Gastroesophageal sphincter (tissue), 4 donors: ENCODE data around the gene ZHX3. TPM values are rescaled to one million over a fixed set of nuclear protein-coding genes. Genes with fewer than 3 reads are reported as not detected.

Source experiments
- ATAC-seq: fragments of 150-250 bp; one replicate; pipeline ENCODE4 v1.9.1; 2016; ENCODE audit warnings: mild to moderate bottlenecking, moderate library complexity
- H3K27ac ChIP-seq, 4 donors: fragments of 200-600 bp; sonication (generic) in 3 of 4; 1 replicate in 3 of 4; 2 replicates in 1 of 4; pipeline ENCODE4 v1.5.1; 2016 to 2019
- H3K27me3 ChIP-seq: fragments of 200-600 bp; sonication (generic); one replicate; pipeline ENCODE4 v1.5.1; 2019
- H3K36me3 ChIP-seq, 2 donors: fragments of 200-600 bp; sonication (generic); one replicate each; pipeline ENCODE4 v1.5.1; 2019; ENCODE audit warnings: control low read depth in 1 of 2
- H3K4me1 ChIP-seq, 3 donors: fragments of 200-600 bp; sonication (generic); 1 replicate in 2 of 3; 2 replicates in 1 of 3; pipeline ENCODE4 v1.5.1; 2016 to 2019; ENCODE audit warnings: control low read depth in 2 of 3
- H3K4me3 ChIP-seq, 2 donors: fragments of 200-600 bp; sonication (generic); one replicate each; pipeline ENCODE4 v1.5.1; 2019; ENCODE audit warnings: mild to moderate bottlenecking in 1 of 2, moderate library complexity in 1 of 2
- H3K9me3 ChIP-seq, 3 donors: fragments of 200-600 bp; sonication (generic); one replicate each; pipeline ENCODE4 v1.5.1; 2017 to 2019; ENCODE audit warnings: control low read depth in 2 of 3
- CTCF ChIP-seq, 4 experiments: fragments of 200-600 bp in 2 of 4; fragments of 450-650 bp in 2 of 4; sonication (generic) in 1 of 4; IDR thresholded peaks; one replicate each; pipeline ENCODE4 v1.5.1; 2017 to 2019; ENCODE audit warnings: antibody characterized with exemption in 4 of 4, mild to moderate bottlenecking in 2 of 4, moderate library complexity in 2 of 4
- EP300 ChIP-seq: sonication (generic); formaldehyde crosslinking; IDR thresholded peaks from one replicate; pipeline ENCODE4 v1.6.1; 2017; ENCODE audit warnings: antibody characterized with exemption, mild to moderate bottlenecking
- POLR2A ChIP-seq, 2 donors: fragments of 450-650 bp; IDR thresholded peaks; one replicate each; pipeline ENCODE4 v1.6.1; 2017; ENCODE audit warnings: antibody characterized with exemption in 2 of 2, mild to moderate bottlenecking in 2 of 2, moderate library complexity in 1 of 2
- POLR2AphosphoS5 ChIP-seq: sonication (generic); formaldehyde crosslinking; IDR thresholded peaks from one replicate; pipeline ENCODE4 v1.6.1; 2017; ENCODE audit warnings: antibody characterized with exemption
- WGBS, 2 donors: methylation state at CpG; one replicate each; pipeline ENCODE4 v1.1.5; 2018; ENCODE audit warnings: low coverage in 1 of 2; 5-methylcytosine and 5-hydroxymethylcytosine counted together
- total RNA-seq, 4 donors: library from RNA; depleted of rRNA; stranded (reverse); fragments of >200 nt; gene quantifications; one replicate each; pipeline ENCODE4 v1.1.0, GENCODE V29; 2016

The ZHX3 gene
- total RNA-seq, 4 donors from 2014 or later: 121 to 183 (median 155) TPM

GRCh38 chr20:41355598-41356203 is 38.2 kb upstream of the ZHX3 start:
- H3K4me3 ChIP-seq: no peak overlapping the region
- TF ChIP-seq POLR2AphosphoS5: no peak
- no peak for TF ChIP-seq POLR2A (IDR thresholded peaks at IDR 0.05)
- no peak for TF ChIP-seq EP300
- TF ChIP-seq CTCF (IDR thresholded peaks at IDR 0.05): no peak
- H3K27me3 ChIP-seq: no peaks in the 10 kb centered on the region
- no peak overlapping the region for H3K27ac ChIP-seq
- no peak for ATAC-seq
- no peaks in the 10 kb centered on the region for H3K9me3 ChIP-seq
- H3K4me1 ChIP-seq: no peaks in the 10 kb centered on the region
- WGBS, 2 donors: no CpG with 5 or more reads among the region's 7 CpGs
- H3K36me3 ChIP-seq: peaks cover 0 to 60% of the 10 kb centered on the region in 2 donors

- no peak overlapping the region for H3K27ac ChIP-seq
- H3K27me3 ChIP-seq: no peaks in the 10 kb centered on the region
- H3K36me3 ChIP-seq: peaks cover 0 to 65% of the 10 kb centered on the region in 2 donors
- no peak overlapping the region for H3K4me3 ChIP-seq
- WGBS, 2 donors: 80% methylated on average over 1 of the region's 3 CpGs; no CpG with 5 or more reads in 1 of the 2 donors
- no peak for ATAC-seq
- H3K9me3 ChIP-seq: no peaks in the 10 kb centered on the region
- no peak for TF ChIP-seq CTCF (IDR thresholded peaks at IDR 0.05)
- TF ChIP-seq EP300: no peak
- no peak for TF ChIP-seq POLR2AphosphoS5
- H3K4me1 ChIP-seq: no peaks in the 10 kb centered on the region
Observed at GRCh38 chr20:41355192-41355591, 37.7 kb upstream of the ZHX3 start.

GRCh38 chr20:41353530-41353929 is 36.0 kb upstream of the ZHX3 start:
- no peaks in the 10 kb centered on the region for H3K27me3 ChIP-seq
- TF ChIP-seq CTCF (IDR thresholded peaks at IDR 0.05) (no peak), POLR2AphosphoS5 (no peak), POLR2A (IDR thresholded peaks at IDR 0.05) (no peak), EP300 (no peak)
- H3K9me3 ChIP-seq: no peaks in the 10 kb centered on the region
- ATAC-seq: no peak
- no peaks in the 10 kb centered on the region for H3K4me1 ChIP-seq
- no peak overlapping the region for H3K4me3 ChIP-seq
- no peak overlapping the region for H3K27ac ChIP-seq
- H3K36me3 ChIP-seq: peaks cover 0 to 77% of the 10 kb centered on the region in 2 donors

- WGBS, 2 donors: 89 to 100% methylated on average over 1 to 4 of the region's 5 CpGs
- ATAC-seq: no peak
- H3K4me1 ChIP-seq: no peaks in the 10 kb centered on the region
- no peak overlapping the region for H3K27ac ChIP-seq
- no peak overlapping the region for H3K4me3 ChIP-seq
- peaks cover 0 to 77% of the 10 kb centered on the region in 2 donors for H3K36me3 ChIP-seq
- no peaks in the 10 kb centered on the region for H3K9me3 ChIP-seq
- no peaks in the 10 kb centered on the region for H3K27me3 ChIP-seq
- TF ChIP-seq CTCF (IDR thresholded peaks at IDR 0.05) (no peak), POLR2A (IDR thresholded peaks at IDR 0.05) (no peak), EP300 (no peak), POLR2AphosphoS5 (no peak)
Observed at GRCh38 chr20:41352666-41353065, 35.1 kb upstream of the ZHX3 start.

- no CpG with 5 or more reads among the region's 4 CpGs for WGBS, 2 donors
- TF ChIP-seq EP300 (no peak), POLR2AphosphoS5 (no peak), POLR2A (IDR thresholded peaks at IDR 0.05) (no peak), CTCF (IDR thresholded peaks at IDR 0.05) (no peak)
- Histone ChIP-seq H3K4me1 (no peaks in the 10 kb centered on the region), H3K4me3 (no peak overlapping the region), H3K36me3 (peaks cover 0 to 77% of the 10 kb centered on the region in 2 donors), H3K27ac (no peak overlapping the region), H3K27me3 (no peaks in the 10 kb centered on the region), H3K9me3 (no peaks in the 10 kb centered on the region)
- ATAC-seq: no peak
Observed at GRCh38 chr20:41352106-41352505, 34.6 kb upstream of the ZHX3 start.
